Fibroblast of lung (primary cell): ENCODE data around the gene OSBP2.

Source experiments
- EZH2 ChIP-seq: IDR thresholded peaks from 2 replicates; pipeline ENCODE4 v1.5.1; 2012; ENCODE audit warnings: low read length, control low read depth, mild to moderate bottlenecking; ENCODE audit errors: missing control alignments
- TF ChIP-seq, protein P1 (sequence below), 2 donors: IDR thresholded peaks in 1 of 2; conservative IDR thresholded peaks in 1 of 2; 1 replicate in 1 of 2; 2 replicates in 1 of 2; pipeline ENCODE4 v1.5.1; 2011 to 2012; ENCODE audit warnings: low read length in 2 of 2, control low read depth in 1 of 2, inconsistent platforms in 1 of 2, low read depth in 1 of 2, mild to moderate bottlenecking in 1 of 2

DNA sequence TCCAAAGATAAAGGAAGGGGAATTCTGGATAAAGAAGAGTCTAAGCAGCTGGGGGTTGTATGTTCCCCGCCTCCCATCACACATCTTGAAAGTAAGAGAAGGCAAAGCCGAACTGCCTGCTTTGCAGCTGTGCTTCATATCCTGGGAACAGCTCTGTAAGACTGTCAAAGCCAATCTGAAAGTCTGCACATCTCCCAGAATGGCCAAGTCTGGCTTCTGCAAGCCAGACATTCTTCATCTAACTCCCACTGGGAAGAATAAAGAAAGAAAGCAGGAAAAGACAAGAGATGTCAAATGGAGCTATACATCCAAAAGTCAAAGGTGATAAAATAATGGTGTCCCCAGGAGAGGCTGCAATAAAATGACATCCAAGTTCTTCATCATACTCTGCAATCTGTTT is 258.5 kb downstream of the OSBP2 start:
- TF ChIP-seq, protein P1, sequence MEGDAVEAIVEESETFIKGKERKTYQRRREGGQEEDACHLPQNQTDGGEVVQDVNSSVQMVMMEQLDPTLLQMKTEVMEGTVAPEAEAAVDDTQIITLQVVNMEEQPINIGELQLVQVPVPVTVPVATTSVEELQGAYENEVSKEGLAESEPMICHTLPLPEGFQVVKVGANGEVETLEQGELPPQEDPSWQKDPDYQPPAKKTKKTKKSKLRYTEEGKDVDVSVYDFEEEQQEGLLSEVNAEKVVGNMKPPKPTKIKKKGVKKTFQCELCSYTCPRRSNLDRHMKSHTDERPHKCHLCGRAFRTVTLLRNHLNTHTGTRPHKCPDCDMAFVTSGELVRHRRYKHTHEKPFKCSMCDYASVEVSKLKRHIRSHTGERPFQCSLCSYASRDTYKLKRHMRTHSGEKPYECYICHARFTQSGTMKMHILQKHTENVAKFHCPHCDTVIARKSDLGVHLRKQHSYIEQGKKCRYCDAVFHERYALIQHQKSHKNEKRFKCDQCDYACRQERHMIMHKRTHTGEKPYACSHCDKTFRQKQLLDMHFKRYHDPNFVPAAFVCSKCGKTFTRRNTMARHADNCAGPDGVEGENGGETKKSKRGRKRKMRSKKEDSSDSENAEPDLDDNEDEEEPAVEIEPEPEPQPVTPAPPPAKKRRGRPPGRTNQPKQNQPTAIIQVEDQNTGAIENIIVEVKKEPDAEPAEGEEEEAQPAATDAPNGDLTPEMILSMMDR (conservative IDR thresholded peaks at IDR 0.05 in 1 of 2, IDR thresholded peaks at IDR 0.05 in 1 of 2; ENCODE audit: low read depth in 1 of 2, low read length in 2 of 2) = no peak
- no peak for TF ChIP-seq EZH2
